CD4-positive, CD25-positive, alpha-beta regulatory T cell (primary cell): Measurements from ENCODE around the gene PTGR3. TPM values are rescaled to one million over a fixed set of nuclear protein-coding genes. Genes with fewer than 3 reads are reported as not detected.

Source experiments
- ATAC-seq, 2 donors: fragments of 150-1000 bp; cut with Tn5 transposase; one replicate each; pipeline ENCODE4 v1.10.0; 2021; ENCODE audit warnings: low read depth in 2 of 2, moderate number of reproducible peaks in 2 of 2, moderate library complexity in 1 of 2
- DNase-seq, 3 donors: peaks; one replicate each; pipeline versions ENCODE4 v3.0.0 to v3.0.0-alpha.2; 2012 to 2022; ENCODE audit warnings: mixed read lengths in 1 of 3
- H3K27ac ChIP-seq: one replicate; pipeline ENCODE4 v1.7.0; 2013; ENCODE audit warnings: mild to moderate bottlenecking, low read length; ENCODE audit not compliant: insufficient read depth, poor library complexity, severe bottlenecking
- H3K27me3 ChIP-seq: one replicate; pipeline ENCODE4 v1.7.0; 2013; ENCODE audit warnings: low read length; ENCODE audit not compliant: control insufficient read depth, insufficient read depth
- H3K36me3 ChIP-seq: one replicate; pipeline ENCODE4 v1.7.0; 2013; ENCODE audit warnings: mild to moderate bottlenecking, low read length, moderate library complexity; ENCODE audit not compliant: control insufficient read depth, insufficient read depth
- H3K4me1 ChIP-seq: 2 replicates; pipeline ENCODE4 v1.7.0; 2013; ENCODE audit warnings: mild to moderate bottlenecking, low read length; ENCODE audit not compliant: insufficient read depth, control insufficient read depth, poor library complexity, severe bottlenecking
- H3K4me3 ChIP-seq: one replicate; pipeline ENCODE4 v1.7.0; 2013; ENCODE audit warnings: low read depth, mild to moderate bottlenecking, low read length, moderate library complexity
- H3K9me3 ChIP-seq, 2 experiments: 1 replicate in 1 of 2; 2 replicates in 1 of 2; pipeline ENCODE4 v1.7.0; 2013; ENCODE audit warnings: low read length in 2 of 2, mild to moderate bottlenecking in 1 of 2, moderate library complexity in 1 of 2; ENCODE audit not compliant: control insufficient read depth in 2 of 2
- H3K27ac Mint-ChIP-seq, 3 donors: one replicate each; pipeline ENCODE4 v1.8.0; 2020 to 2022; ENCODE audit warnings: mild to moderate bottlenecking in 3 of 3, mixed read lengths in 3 of 3, moderate library complexity in 2 of 3
- H3K27me3 Mint-ChIP-seq: one replicate; pipeline ENCODE4 v1.8.0; 2022; ENCODE audit warnings: mild to moderate bottlenecking, mixed read lengths
- H3K36me3 Mint-ChIP-seq: one replicate; pipeline ENCODE4 v1.8.0; 2020; ENCODE audit warnings: mixed read lengths
- H3K4me1 Mint-ChIP-seq, 4 donors: one replicate each; pipeline ENCODE4 v1.8.0; 2020 to 2022; ENCODE audit warnings: mixed read lengths in 4 of 4, mild to moderate bottlenecking in 1 of 4
- H3K4me3 Mint-ChIP-seq, 4 donors: one replicate each; pipeline ENCODE4 v1.8.0; 2020 to 2022; ENCODE audit warnings: mild to moderate bottlenecking in 4 of 4, mixed read lengths in 4 of 4, moderate library complexity in 3 of 4
- H3K9me3 Mint-ChIP-seq, 7 donors: one replicate each; pipeline ENCODE4 v1.8.0; 2020 to 2022; ENCODE audit warnings: mixed read lengths in 7 of 7, mild to moderate bottlenecking in 3 of 7, moderate library complexity in 2 of 7
- polyA plus RNA-seq, 4 donors: library from polyadenylated mRNA; unstranded; fragments of 300-500 nt; fragmentation: Illumina TruSeq; gene quantifications; one replicate each; pipeline ENCODE4 v1.2.3, GENCODE V29; 2021
- total RNA-seq: library from RNA; stranded (reverse); gene quantifications from one replicate; pipeline ENCODE4 v1.2.3, GENCODE V29; 2022

The PTGR3 gene
- total and polyA plus RNA-seq, 5 donors from 2014 or later, result 18.6 to 33.3 (median 25.5) TPM

- Histone ChIP-seq H3K27ac (no peak overlapping the region), H3K27me3 (no peaks in the 10 kb centered on the region), H3K9me3 (peaks cover 0 to 4% of the 10 kb centered on the region in 2 experiments), H3K36me3 (no peaks in the 10 kb centered on the region), H3K4me3 (no peak overlapping the region), H3K4me1 (peaks cover 23% of the 10 kb centered on the region)
- no peak overlapping the region for H3K4me3 Mint-ChIP-seq
- no peak overlapping the region for H3K27ac Mint-ChIP-seq
- no peaks in the 10 kb centered on the region for H3K9me3 Mint-ChIP-seq
- no peaks in the 10 kb centered on the region for H3K27me3 Mint-ChIP-seq
- ATAC-seq (no peak), DNase-seq (no peak)
- H3K4me1 Mint-ChIP-seq, result peaks cover 21 to 60% (median 35%) of the 10 kb centered on the region in 4 donors
- no peaks in the 10 kb centered on the region for H3K36me3 Mint-ChIP-seq
These were observed 42.5 kb upstream of the PTGR3 start for GRCh38 chr18:75251466-75251865.

GRCh38 chr18:75250471-75250821, 41.5 kb upstream of the PTGR3 start:
- Mint-ChIP-seq H3K9me3 (no peaks in the 10 kb centered on the region), H3K27me3 (no peaks in the 10 kb centered on the region), H3K27ac (no peak overlapping the region), H3K4me3 (no peak overlapping the region), H3K36me3 (no peaks in the 10 kb centered on the region), H3K4me1 (peaks cover 22 to 68% (median 40%) of the 10 kb centered on the region in 4 donors)
- Histone ChIP-seq H3K4me1 (peaks cover 23% of the 10 kb centered on the region), H3K27me3 (no peaks in the 10 kb centered on the region), H3K27ac (no peak overlapping the region), H3K36me3 (no peaks in the 10 kb centered on the region), H3K9me3 (peaks cover 0 to 4% of the 10 kb centered on the region in 2 experiments), H3K4me3 (no peak overlapping the region)
- ATAC-seq (no peak), DNase-seq (no peak)

GRCh38 chr18:75249672-75250470, 40.9 kb upstream of the PTGR3 start:
- H3K27ac Mint-ChIP-seq, result peak overlapping the region in 2 of 3 donors; percentile 80
- peaks cover 23% of the 10 kb centered on the region for H3K4me1 ChIP-seq
- H3K9me3 Mint-ChIP-seq, result no peaks in the 10 kb centered on the region
- H3K27me3 ChIP-seq, result no peaks in the 10 kb centered on the region
- H3K27ac ChIP-seq, result peak overlapping the region; percentile 28
- ATAC-seq, result peak; percentile 38 to 43
- peaks cover 22 to 67% (median 42%) of the 10 kb centered on the region in 4 donors for H3K4me1 Mint-ChIP-seq
- H3K4me3 Mint-ChIP-seq, result no peak overlapping the region
- DNase-seq, result peak in 2 of 3 donors; percentile 25 to 58
- peaks cover 0 to 4% of the 10 kb centered on the region in 2 experiments for H3K9me3 ChIP-seq
- H3K36me3 ChIP-seq, result no peaks in the 10 kb centered on the region
- no peaks in the 10 kb centered on the region for H3K36me3 Mint-ChIP-seq
- H3K4me3 ChIP-seq, result no peak overlapping the region
- H3K27me3 Mint-ChIP-seq, result no peaks in the 10 kb centered on the region

- Histone ChIP-seq H3K27ac (peak overlapping the region; percentile 28), H3K36me3 (no peaks in the 10 kb centered on the region), H3K27me3 (no peaks in the 10 kb centered on the region), H3K4me3 (no peak overlapping the region), H3K4me1 (peaks cover 23% of the 10 kb centered on the region), H3K9me3 (peaks cover 0 to 4% of the 10 kb centered on the region in 2 experiments)
- H3K9me3 Mint-ChIP-seq, result no peaks in the 10 kb centered on the region
- DNase-seq (no peak), ATAC-seq (no peak)
- H3K36me3 Mint-ChIP-seq, result no peaks in the 10 kb centered on the region
- peaks cover 22 to 71% (median 45%) of the 10 kb centered on the region in 4 donors for H3K4me1 Mint-ChIP-seq
- no peaks in the 10 kb centered on the region for H3K27me3 Mint-ChIP-seq
- H3K27ac Mint-ChIP-seq, result peak overlapping the region in 2 of 3 donors; percentile 80 to 94
- H3K4me3 Mint-ChIP-seq, result no peak overlapping the region
These were observed 40.2 kb upstream of the PTGR3 start for GRCh38 chr18:75249175-75249518.

- Mint-ChIP-seq H3K4me3 (peak overlapping the region; percentile 40 to 94 (median 86)), H3K4me1 (peaks cover 25 to 72% (median 46%) of the 10 kb centered on the region in 4 donors), H3K9me3 (no peaks in the 10 kb centered on the region), H3K27me3 (no peaks in the 10 kb centered on the region), H3K36me3 (no peaks in the 10 kb centered on the region), H3K27ac (peak overlapping the region; percentile 72 to 96 (median 94))
- Histone ChIP-seq H3K27ac (peak overlapping the region; percentile 68), H3K4me1 (peaks cover 23% of the 10 kb centered on the region), H3K9me3 (peaks cover 0 to 4% of the 10 kb centered on the region in 2 experiments), H3K27me3 (no peaks in the 10 kb centered on the region), H3K4me3 (peak overlapping the region; percentile 82), H3K36me3 (no peaks in the 10 kb centered on the region)
- ATAC-seq (no peak), DNase-seq (no peak)
These were observed 39.7 kb upstream of the PTGR3 start for GRCh38 chr18:75248426-75249174.

GRCh38 chr18:75247611-75248421, 38.9 kb upstream of the PTGR3 start:
- peak overlapping the region; percentile 40 to 94 (median 86) for H3K4me3 Mint-ChIP-seq
- H3K9me3 Mint-ChIP-seq, result no peaks in the 10 kb centered on the region
- DNase-seq (peak in 2 of 3 donors; percentile 41 to 68), ATAC-seq (peak; percentile 39 to 47)
- peaks cover 27 to 74% (median 47%) of the 10 kb centered on the region in 4 donors for H3K4me1 Mint-ChIP-seq
- no peaks in the 10 kb centered on the region for H3K27me3 Mint-ChIP-seq
- Histone ChIP-seq H3K27ac (peak overlapping the region; percentile 68), H3K4me3 (peak overlapping the region; percentile 82), H3K27me3 (no peaks in the 10 kb centered on the region), H3K36me3 (no peaks in the 10 kb centered on the region), H3K9me3 (peaks cover 0 to 4% of the 10 kb centered on the region in 2 experiments), H3K4me1 (peaks cover 23% of the 10 kb centered on the region)
- peak overlapping the region; percentile 72 to 96 (median 94) for H3K27ac Mint-ChIP-seq
- no peaks in the 10 kb centered on the region for H3K36me3 Mint-ChIP-seq
